GM12801 (cell line): ENCODE results near the gene RYK.

ENCODE experiments used
- CTCF ChIP-seq: IDR thresholded peaks from one replicate; pipeline ENCODE4 v1.5.1; 2011; ENCODE audit warnings: control low read depth; ENCODE audit not compliant: insufficient read length; ENCODE audit errors: extremely low read depth

Gene RYK

GRCh38 chr3:134250717-134251220 lies at the start of gene RYK:
TSS of gene RYK (minus strand) at chr3:134250859. CDS start at chr3:134250654, 205 bp downstream.
- TF ChIP-seq CTCF: no peak

GRCh38 chr3:134299888-134300206 lies 49.2 kb upstream of the RYK start:
- TF ChIP-seq CTCF: no peak

GRCh38 chr3:134299185-134299887 lies 48.7 kb upstream of the RYK start:
- TF ChIP-seq CTCF: no peak

GRCh38 chr3:134298249-134298648 lies 47.6 kb upstream of the RYK start:
- no peak for TF ChIP-seq CTCF

- no peak for TF ChIP-seq CTCF
Measured at GRCh38 chr3:134296616-134297015, 46.0 kb upstream of the RYK start.

GRCh38 chr3:134295930-134296329 lies 45.3 kb upstream of the RYK start:
- TF ChIP-seq CTCF: no peak

GRCh38 chr3:134294302-134295280 lies 43.9 kb upstream of the RYK start:
- no peak for TF ChIP-seq CTCF
